ES-I3 (cell line): ENCODE results near the gene APLP1.
"Not testable (repeated sequence)": the region's sequence is repeated elsewhere in the genome, so short reads cannot be mapped to it uniquely, and the experiment has no call there.

Source experiments
- H3K36me3 ChIP-seq: 2 replicates; pipeline ENCODE4 v1.6.1; 2013; ENCODE audit warnings: mild to moderate bottlenecking, low read length, control low read depth, moderate library complexity; ENCODE audit not compliant: insufficient read depth
- H3K4me1 ChIP-seq: 2 replicates; pipeline ENCODE4 v1.6.1; 2013; ENCODE audit warnings: mild to moderate bottlenecking, control low read depth, low read length; ENCODE audit not compliant: insufficient read depth
- H3K9ac ChIP-seq: 2 replicates; pipeline ENCODE4 v1.6.1; 2013; ENCODE audit warnings: low read depth, mild to moderate bottlenecking, low read length, moderate library complexity
- H3K9me3 ChIP-seq: 2 replicates; pipeline ENCODE4 v1.6.1; 2013; ENCODE audit warnings: mild to moderate bottlenecking, low read length, moderate library complexity; ENCODE audit not compliant: control insufficient read depth, insufficient read depth

APLP1 gene

DNA sequence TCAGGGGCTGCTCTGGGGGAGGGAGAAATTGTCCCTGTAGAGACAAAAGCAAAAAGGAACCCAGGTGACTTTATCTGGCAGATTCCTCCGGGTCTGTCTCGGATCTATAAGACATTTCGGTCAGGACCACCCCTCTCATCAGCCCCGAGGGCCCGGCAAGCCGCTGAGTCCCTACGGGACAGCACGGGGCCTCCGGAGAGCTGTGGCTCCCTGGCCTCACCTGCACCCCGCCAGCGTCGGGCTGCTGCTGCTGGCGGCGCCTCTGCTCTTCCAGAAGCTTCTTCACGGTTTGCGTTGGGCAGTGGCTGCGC lies 30.1 kb downstream of the APLP1 start:
- H3K9me3 ChIP-seq: no peaks in the 10 kb centered on the region
- H3K4me1 ChIP-seq: peaks cover 17% of the 10 kb centered on the region
- H3K9ac ChIP-seq: peak overlapping the region; percentile 94
- no peaks in the 10 kb centered on the region; the same call in 1 of the 2 replicates for H3K36me3 ChIP-seq

DNA sequence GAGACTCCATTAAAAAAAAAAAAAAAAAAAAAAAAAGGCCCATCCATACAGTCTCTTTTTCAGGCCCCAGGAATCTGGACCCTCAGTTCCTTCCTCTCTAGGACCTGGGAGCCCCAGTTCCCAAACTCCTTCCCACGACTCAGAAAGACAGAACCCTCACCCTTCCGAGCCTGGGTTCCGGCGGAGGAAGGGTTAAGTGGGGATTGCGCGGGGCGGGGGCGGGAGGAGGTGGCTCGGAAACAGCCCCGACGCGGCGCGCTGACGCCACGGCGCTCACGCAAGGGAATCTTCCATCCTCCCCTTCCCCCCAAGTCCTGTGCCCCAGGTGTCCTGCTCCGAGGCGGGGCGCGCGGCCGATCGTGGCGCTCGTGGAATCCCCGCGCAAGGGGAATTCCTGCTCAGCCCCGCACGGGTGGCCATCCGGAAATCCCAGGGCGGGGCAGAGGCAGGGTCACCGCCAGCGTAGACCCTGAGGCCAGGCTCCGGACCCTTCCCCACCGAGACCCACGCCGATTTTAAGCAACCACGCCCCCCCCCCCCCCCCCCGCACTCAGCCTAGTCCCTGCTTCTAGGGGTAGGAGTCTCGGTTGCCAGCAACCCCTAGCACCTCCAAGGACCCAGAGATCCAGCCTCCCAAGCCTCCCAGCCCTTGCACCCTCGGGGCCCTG lies 31.3 kb downstream of the APLP1 start:
- Histone ChIP-seq H3K4me1 (peaks cover 17% of the 10 kb centered on the region), H3K9me3 (no peaks in the 10 kb centered on the region), H3K36me3 (no peaks in the 10 kb centered on the region), H3K9ac (peak overlapping the region; percentile 94)

DNA sequence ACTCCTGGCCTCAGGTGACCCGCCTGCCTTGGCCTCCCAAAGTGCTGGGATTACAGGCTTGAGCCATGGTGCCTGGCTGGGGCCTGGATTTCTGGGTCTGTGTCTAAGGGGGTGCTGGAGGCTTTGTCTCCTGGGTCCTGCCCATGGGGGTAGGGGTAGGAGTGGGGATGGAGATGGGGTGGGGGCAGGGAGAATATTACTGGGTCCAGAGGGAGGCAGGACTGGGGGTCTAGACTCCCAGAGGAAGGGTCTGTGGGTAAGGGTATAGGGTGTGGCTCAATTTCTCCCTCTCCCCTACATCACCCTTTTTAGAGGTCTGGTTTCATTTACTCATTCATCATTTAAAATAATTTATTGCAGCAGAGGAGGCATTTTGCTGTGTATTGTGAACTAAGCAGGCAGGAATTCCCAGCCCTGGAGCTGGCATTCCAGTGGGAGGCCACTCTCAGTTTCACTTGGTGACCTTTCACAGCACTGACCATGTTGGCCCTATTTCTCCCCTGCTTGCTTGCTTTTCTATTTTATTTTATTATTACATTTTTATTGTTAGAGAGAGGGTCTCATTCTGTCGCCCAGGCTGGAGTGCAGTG lies 32.8 kb downstream of the APLP1 start:
- peaks cover 17% of the 10 kb centered on the region for H3K4me1 ChIP-seq
- no peaks in the 10 kb centered on the region for H3K36me3 ChIP-seq
- H3K9ac ChIP-seq: peak overlapping the region; percentile 94; the same call in 1 of the 2 replicates
- H3K9me3 ChIP-seq: no peaks in the 10 kb centered on the region

DNA sequence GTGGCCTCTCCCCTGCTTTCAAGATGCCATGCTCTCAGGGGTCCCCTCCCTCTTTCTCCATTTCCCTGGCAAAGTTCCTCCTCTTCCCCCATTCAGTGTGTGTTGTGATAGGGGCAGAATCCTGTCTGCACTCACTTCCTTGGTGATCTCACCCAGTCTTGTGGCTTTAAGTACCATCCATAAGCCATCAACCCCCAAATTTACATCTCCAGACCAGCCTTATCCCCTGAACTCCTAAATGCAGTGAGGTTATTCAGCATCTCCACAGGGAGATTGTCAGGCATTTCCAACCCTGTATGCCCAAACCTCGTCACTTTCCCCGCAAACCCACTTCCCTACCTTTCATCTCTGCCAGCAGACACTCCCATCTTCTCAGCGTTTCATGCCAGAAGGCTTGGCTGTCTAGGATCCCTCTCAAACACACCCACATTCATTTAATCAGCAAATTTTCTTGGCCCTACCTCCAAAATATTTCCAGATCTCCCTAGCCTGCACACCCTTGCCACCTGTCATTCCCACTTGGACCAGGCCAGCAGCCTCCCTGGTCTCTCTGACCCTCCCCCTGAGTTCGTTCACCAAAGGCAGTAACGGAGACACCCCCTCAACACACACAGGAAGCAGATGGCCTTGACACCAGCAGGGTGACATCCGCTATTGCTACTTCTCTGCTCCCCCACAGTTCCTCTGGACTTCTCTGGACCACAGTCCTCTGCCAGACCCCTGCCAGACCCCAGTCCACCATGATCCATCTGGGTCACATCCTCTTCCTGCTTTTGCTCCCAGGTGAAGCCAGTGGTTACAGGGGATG lies 33.7 kb downstream of the APLP1 start, which contains the start of gene HCST:
TSS of gene HCST (plus strand) at position 676 of the 808 bp plus-strand sequence. CDS start at position 741, 65 bp downstream.
- H3K4me1 ChIP-seq: peaks cover 17% of the 10 kb centered on the region
- H3K9ac ChIP-seq: peak within 1 kb of the TSS; percentile 34; the same call in 1 of the 2 replicates
- no peaks in the 10 kb centered on the region for H3K36me3 ChIP-seq
- H3K9me3 ChIP-seq: no peaks in the 10 kb centered on the region

DNA sequence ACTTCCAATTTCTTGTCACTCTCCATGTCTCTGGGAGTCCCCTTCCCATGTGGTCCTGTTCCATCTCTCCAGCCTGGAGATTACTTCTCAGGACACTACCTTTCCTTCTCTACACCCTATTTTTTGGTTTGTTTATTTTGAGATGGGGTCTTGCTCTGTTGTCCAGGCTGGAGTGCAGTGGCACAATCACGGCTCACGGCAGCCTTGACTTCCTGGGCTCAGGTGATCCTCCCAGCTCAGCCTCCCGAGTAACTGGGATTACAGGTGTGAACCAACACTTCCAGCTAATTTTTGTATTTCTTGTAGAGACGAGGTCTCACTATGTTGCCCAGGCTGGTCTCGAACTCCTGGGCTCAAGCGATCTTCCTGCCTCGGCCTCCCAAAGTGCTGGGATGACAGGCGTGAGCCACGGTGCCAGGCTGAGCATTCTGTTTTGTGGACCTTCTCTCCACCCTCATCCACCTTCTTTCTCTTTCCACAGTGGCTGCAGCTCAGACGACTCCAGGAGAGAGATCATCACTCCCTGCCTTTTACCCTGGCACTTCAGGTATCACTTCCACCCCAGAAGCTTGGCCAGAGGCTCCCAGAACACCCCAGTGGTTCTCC lies 34.6 kb downstream of the APLP1 start:
- Histone ChIP-seq H3K36me3 (no peaks in the 10 kb centered on the region), H3K9ac (peak overlapping the region; percentile 34; the same call in 1 of the 2 replicates), H3K9me3 (no peaks in the 10 kb centered on the region), H3K4me1 (peaks cover 17% of the 10 kb centered on the region)

DNA sequence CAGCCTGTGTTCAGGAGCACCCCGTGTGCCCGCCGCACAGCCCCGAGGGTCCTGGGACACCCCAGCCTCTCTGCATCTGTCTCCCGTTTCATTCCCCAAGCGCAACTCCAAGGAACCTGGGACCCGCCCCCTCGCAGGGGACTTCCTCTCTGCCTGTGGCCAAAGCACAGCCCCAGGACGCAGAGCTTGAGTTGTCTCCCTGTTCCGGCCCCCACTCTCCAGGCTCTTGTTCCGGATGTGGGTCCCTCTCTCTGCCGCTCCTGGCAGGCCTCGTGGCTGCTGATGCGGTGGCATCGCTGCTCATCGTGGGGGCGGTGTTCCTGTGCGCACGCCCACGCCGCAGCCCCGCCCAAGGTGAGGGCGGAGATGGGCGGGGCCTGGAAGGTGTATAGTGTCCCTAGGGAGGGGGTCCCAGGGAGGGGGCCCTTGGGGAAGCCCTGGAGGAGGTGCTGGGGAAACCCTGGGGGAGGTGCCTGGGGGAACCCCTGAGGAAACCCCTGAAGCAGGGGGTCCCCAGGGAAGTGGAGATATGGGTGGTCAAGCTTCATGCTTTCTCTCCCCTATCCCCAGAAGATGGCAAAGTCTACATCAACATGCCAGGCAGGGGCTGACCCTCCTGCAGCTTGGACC lies 35.3 kb downstream of the APLP1 start:
- H3K36me3 ChIP-seq: no peaks in the 10 kb centered on the region
- H3K4me1 ChIP-seq: peaks cover 17% of the 10 kb centered on the region
- H3K9ac ChIP-seq: peak overlapping the region; percentile 34; the same call in 1 of the 2 replicates

DNA sequence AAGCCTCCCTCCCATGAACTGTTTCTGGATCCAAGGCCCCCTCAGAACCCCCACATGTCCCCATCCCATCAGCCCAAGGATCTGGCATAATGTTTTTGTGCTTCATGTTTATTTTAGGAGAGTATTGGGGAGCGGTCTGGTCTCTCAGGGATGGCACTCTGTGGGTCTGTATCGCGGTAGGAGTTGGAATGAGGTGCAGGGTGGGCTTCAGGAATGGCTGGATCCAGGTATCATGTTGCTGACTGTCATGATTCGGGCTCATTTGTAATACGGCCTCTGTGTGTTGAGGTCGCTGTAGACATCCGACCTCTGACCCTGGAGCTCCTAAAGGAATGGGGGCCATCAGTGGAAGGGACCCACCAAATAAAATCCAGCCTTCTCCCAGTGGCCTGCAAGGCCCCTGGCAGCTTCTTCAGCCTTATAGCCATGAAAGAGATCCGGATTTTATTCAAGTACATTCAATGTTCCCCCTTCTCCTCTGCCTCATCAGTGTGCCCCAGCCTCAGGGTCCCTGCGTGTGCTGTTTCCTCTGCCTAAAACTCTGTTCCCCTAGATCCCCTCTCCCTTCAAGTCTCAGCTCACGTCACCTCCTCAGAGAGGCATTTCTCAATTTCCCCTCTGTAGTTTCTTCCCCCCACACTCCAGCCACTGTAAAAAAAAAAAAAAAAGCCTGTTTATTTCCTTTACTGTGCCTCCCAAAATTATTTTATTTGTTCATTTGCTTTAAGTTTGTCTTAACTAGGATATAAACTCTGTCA lies 36.1 kb downstream of the APLP1 start:
- Histone ChIP-seq H3K9ac (no peak overlapping the region), H3K9me3 (no peaks in the 10 kb centered on the region), H3K4me1 (peaks cover 23% of the 10 kb centered on the region), H3K36me3 (no peaks in the 10 kb centered on the region)

More for the DNA sequence above, 35.3 kb downstream of the APLP1 start:
- H3K9me3 ChIP-seq: no peaks in the 10 kb centered on the region

DNA sequence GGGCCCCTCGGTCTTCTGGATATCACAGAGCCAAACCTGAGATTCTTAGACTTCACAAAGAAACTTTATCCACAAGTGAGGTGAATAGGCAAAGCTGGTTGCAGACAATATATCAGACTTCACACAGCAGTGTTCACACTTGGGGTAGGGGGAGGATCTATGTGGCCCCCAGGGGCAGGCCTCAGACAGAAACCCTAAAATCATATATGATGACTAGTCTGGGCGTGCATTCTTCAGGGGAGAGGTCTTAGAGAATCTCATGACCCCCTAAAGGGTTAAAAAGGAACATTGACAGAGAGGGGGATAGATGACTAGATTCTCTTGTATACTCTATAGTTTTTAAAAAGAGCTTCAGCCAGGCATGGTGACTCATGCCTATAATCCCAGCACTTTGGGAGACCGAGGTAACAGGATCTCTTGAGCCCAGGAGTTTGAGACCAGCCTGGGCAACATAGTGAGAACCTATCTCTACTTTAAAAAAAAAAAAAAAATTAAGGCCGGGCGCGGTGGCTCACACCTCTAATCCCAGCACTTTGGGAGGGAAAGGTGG lies 36.9 kb downstream of the APLP1 start:
- no peak overlapping the region for H3K9ac ChIP-seq

DNA sequence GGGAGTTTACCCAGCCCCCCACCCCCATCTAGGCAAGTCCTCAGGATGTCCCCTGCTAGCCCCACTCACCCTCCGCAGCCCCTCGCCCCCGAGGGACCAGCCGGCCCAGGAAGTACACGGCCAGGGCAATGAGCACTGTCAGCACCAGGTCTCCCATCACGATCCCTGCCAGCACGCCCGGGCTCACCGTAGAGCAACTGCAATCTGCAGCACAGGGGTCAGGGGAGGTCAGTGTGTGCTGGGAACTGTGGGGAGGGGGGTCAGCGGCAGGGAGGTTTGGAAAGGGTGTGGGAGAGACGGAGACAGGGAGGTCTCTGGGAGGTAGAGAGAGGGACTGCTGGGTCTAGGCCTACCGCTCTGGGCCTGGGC lies 39.0 kb downstream of the APLP1 start:
- H3K36me3 ChIP-seq: no peaks in the 10 kb centered on the region
- H3K9me3 ChIP-seq: no peaks in the 10 kb centered on the region
- H3K4me1 ChIP-seq: peaks cover 11% of the 10 kb centered on the region
- H3K9ac ChIP-seq: no peak overlapping the region

More for the DNA sequence above, 36.9 kb downstream of the APLP1 start:
- Histone ChIP-seq H3K36me3 (no peaks in the 10 kb centered on the region), H3K4me1 (peaks cover 26% of the 10 kb centered on the region), H3K9me3 (no peaks in the 10 kb centered on the region)

DNA sequence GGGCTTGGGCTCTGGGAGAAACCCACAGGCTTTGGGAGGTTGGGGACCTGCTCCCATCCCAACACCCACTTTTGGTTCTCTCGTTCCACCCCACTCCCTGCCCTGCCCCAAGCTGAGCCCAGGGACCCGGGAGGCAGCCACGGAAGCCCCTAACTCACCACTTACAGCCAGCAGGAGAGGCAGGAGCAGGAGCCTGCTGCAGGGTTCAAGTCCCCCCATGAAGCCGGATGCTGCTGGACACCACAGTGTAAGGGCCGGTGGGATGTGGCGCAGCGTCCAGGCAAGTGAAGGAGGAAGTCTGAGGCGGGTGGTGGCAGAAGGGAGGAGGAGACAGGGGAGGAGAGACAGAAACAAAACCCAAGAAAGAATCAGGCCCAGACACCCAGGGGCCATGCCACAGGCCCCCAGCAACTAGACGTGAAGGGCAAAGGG lies 39.7 kb downstream of the APLP1 start, which contains the start of gene TYROBP:
TSS of gene TYROBP (minus strand) at position 286 of the 432 bp plus-strand sequence. CDS start at position 219, 67 bp downstream.
- Histone ChIP-seq H3K9ac (no peak within 1 kb of the TSS), H3K9me3 (no peaks in the 10 kb centered on the region), H3K36me3 (no peaks in the 10 kb centered on the region), H3K4me1 (peaks cover 9% of the 10 kb centered on the region)

DNA sequence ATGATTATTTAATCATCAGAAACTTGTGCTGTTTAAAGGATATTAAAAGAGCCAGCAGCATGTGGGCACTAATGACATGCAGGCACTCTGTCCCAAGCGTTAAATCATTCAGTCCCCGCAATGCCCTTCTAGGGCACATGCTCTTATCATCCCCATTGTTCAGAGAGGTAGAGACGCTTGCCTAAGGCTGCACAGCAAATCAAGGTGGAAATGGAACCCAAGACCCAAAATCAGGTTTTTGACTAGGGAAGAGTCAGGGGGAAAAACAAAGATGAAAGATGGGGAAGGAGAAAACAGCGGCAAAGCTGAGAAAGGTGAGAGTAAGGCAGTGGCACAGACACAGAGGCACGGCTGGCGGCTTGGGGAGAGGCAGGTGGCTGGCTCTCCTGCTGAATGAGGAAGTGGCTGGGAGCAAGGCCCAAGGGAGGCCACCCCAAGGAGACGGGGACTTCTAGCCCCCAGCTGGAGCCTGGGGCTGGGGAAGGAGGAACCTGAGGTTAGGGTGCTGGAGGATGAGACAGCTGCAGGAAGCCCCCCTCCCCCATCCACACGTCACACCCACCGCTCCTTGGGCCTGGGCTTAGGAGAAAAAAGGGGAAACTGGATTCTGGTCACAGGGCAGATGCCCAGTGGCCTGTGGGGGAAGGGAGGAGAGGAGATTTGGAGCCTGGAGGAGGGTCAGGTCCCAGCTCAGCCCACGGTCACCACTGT lies 40.8 kb downstream of the APLP1 start:
- Histone ChIP-seq H3K36me3 (no peaks in the 10 kb centered on the region), H3K9me3 (no peaks in the 10 kb centered on the region), H3K9ac (no peak overlapping the region), H3K4me1 (peaks cover 9% of the 10 kb centered on the region)

DNA sequence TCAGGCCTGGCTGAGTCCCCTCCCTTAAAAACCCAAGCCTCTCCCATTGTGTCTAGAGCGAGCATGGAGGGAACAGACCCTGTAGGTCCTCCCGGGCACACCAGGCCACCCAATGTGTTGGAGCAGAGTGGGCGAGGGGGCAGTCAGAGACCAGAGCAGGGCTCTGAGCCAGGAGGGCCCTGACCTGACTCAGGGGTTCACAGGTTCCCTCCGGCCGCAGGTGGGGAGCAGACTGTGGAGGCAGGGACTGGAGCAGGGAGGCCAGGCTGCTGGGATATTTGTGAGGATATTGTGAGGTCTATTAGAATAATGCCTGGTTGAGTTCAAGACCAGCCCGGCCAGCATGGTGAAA lies 41.3 kb downstream of the APLP1 start:
- no peaks in the 10 kb centered on the region for H3K9me3 ChIP-seq

DNA sequence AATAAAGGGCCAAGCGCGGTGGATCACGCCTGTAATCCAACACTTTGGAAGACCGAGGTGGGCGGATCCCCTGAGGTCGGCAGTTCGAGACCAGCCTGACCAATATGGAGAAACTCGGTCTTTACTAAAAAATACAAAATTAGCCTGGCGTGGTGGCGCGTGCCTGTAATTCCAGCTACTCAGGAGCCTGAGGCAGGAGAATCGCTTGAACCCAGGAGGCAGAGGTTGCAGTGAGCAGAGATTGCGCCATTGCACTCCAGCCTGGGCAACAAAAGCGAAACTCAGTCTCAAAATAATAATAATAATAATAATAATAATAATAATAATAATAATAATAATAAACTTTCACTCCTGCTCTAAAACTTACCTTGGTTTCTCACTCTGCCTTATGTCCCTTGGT lies 42.0 kb downstream of the APLP1 start:
- H3K9me3 ChIP-seq, H3K4me1 ChIP-seq, H3K9ac ChIP-seq, H3K36me3 ChIP-seq: not testable (repeated sequence)

More for the DNA sequence above, 41.3 kb downstream of the APLP1 start:
- no peak overlapping the region for H3K9ac ChIP-seq
- H3K4me1 ChIP-seq: peaks cover 9% of the 10 kb centered on the region
- no peaks in the 10 kb centered on the region for H3K36me3 ChIP-seq
